GM19351 (cell line): ENCODE data around the gene TBC1D7.

Experiments used
- ATAC-seq: cut with Tn5 transposase; IDR thresholded peaks from one replicate; pipeline ENCODE4 v1.9.1; 2021; ENCODE audit warnings: mild to moderate bottlenecking, moderate library complexity; ENCODE audit not compliant: unreplicated experiment

The TBC1D7 gene

DNA sequence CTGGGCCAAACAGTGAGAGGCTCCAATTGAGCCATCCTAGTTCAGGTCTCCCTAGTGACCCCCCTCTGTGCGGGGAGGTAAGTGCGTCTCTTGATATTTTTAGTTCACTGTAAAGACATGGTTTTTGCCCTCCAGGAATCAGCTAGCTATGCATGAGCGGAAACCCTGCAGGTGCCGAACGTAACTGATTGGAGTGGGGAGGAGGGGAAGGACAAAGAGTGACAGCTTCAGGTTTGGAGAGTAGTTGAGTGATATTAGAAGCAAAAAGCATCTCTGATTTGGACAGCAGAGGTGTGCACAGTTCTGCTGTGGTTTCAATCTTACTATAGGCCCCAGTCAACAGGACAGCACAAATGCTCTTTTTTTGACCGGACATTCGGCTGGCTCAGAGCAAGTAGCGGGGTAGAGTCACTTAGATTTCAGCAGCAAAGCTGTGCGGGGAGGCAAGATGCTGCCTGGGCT lies 31.8 kb downstream of the TBC1D7 start:
- no peak for ATAC-seq

DNA sequence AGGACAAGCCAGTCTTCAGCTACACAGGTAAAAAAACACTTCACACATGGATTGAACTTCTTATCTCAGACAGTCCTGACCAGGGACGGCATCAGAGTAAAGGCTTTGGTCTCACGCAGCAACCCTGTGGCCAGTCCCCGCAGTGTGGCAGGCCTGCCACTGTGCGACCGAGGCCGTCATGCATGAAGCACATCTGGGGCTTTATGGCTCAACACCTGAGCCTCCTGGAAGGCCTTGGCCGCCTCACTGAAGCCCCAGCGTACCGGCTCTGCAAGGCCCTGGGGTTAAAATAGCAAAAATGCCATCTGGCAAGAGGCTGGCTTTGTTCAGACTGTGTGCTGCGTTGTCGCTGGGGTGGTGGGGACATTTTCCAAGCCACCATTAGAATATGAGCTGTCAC lies 32.8 kb downstream of the TBC1D7 start:
- no peak for ATAC-seq

DNA sequence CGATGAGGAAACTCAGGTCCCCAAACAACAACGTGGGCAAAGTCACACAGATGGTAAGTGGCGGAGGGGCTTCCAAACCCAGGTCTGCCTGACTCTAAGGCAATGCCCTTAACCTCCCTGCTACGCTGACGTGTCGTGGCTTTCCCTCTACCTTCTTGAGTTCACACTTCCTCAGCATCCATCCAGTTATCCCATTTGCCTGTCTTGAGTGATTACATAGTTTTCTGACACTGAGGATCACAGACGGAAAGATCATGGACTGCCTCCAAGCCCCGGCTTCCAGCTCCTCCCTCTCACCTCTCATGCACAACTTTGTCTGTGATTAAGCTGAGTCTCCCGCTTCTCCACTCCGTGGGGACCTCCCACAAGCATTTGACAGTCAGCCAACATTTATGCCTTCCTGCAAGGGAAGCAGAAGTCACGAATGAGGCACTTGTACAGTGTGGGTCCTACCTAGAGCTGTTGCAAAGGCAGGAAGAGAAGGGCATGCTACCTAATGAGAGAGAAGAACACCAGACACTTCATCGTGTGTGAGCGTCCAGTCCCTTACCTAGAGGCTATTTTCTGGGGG lies 33.8 kb downstream of the TBC1D7 start:
- no peak for ATAC-seq

DNA sequence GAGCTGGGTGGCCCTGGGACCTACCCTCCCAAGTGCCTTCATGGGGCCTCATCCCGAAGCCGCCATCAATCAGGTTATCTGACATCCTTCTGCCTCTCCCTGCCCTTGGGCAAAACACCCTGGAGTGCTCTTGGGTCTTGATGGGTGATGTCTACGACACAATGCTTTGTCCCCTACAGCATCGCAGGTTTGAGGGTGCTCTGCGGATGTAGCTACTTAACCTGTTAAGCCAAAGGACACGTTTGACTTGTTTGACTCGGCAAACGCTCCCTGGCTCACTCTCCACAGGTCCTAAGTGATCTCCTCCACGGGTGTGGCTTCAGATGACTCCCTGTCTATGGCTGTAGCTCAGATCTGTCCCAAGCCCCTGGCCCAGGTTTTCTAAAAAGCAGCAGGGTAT lies 35.6 kb downstream of the TBC1D7 start:
- no peak for ATAC-seq

DNA sequence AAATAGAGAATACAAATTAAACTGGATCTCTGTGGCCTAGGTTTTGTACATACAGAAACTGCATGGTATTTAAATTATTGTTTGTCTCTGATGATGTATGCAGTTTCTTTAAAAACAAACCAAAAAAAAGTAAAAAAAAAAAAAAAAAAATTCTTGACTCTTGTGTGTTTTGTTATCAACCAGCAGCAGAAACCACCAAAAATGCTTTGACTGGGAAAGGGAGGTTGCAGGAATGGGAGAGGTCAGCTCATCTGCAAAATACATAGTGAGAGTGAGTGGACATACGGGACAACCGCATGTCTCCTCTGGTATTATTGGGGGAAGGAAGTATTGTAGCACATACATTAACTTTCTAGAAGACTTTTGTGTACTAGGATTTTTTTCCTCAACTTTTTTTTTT lies 38.0 kb downstream of the TBC1D7 start:
- no peak for ATAC-seq

DNA sequence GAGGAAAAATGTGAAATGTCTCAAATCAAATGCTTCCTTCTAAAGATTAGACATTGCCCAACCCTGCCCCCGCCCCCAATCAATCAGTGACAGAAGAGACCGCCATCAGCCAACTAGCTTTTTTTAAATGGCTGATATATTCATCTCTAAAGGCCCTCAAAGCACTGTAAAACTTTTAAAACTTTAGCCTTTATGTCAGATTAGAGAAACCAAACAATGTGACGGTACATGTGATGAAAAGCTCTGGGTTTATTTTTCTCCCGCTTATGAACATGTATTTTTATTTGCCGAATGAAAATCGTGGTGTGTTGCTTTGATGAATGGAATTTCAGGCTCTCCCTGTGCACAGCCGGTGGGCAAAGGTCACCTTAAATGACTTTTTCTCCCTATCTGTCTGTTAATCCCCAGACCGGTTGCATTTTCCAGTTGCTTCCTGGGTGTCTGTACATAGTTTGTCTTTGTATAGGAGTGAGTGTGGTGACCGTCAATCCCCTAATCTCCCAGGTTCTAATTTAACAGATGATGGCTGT lies 38.5 kb downstream of the TBC1D7 start:
- ATAC-seq: no peak

DNA sequence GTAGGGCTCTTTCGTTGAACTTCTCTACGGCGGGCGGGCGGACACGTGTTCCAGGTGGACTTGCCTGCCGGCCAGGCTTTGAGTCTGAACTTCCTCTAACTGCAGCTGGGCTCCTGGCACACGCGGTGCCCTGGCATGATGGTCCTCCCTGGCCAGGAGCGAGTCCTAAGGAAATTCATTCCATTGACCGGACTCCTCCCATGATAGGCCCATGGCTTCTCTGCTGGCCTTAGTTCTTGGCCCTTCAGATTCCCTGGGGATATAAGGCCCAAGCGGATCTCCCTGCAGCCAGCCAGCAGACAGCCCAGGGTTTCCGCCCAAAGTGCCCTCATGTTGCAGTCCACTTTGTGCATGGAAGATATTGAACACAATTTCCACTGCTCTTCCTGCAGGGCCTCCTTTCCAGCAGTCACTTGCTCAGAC lies 39.4 kb downstream of the TBC1D7 start:
- no peak for ATAC-seq

DNA sequence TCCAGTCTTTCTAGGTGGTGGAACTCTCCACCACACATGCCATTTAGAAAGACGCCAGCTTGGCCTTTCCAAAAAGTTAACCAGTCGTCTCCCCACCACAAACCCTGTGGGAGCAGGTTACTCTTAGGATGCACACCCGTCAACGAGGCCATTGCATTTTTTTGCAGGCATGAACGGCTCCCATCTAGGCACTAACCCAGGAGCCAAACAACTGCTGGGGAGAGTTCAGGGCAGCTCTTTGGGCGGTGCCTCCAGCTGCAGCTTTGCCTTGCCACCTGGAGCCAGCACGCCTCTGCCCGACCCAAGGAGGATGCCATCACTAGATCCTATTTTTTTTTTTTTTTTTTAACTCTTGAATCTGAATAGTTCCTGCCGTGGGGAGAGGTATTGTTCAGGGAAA lies 39.9 kb downstream of the TBC1D7 start:
- no peak for ATAC-seq

DNA sequence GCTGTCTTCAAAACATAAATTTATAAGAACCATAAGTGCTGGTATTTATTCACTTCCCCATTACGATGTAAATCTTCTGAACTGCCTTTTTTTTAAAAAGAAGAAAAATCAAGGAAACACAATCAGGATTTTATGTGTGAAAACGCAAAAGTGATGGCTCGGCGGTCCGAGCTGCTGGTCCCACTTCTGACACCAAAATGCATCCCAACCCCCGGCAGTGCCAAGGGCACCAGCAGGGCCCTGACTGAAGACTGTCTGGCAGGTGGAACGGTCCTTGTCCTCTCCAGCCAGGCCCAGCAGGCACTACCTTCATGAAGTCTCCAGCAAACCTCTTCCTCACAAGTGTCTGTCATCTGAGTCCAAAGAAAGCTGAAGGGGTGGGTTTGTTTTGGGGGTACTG lies 41.2 kb downstream of the TBC1D7 start:
- no peak for ATAC-seq

DNA sequence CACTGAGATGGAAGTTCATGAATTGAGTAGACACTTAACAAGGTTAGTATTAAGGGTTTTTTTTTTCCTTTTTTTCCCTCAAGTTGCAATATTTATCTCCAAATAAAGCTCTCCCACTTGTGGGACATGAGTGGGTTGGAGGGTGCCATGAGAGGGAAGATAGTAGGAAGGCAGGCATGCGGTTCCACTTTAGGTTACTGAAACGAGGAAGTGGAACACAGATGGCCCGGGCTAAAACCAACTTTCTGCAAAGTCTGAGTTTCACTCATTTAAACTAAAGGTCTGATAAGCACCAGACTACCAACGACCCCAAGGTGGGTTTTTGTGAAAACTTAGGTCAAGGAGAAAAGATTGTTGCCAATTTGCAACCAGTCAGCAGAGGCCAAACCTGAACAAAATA lies 42.2 kb downstream of the TBC1D7 start:
- peak; percentile 57 for ATAC-seq

DNA sequence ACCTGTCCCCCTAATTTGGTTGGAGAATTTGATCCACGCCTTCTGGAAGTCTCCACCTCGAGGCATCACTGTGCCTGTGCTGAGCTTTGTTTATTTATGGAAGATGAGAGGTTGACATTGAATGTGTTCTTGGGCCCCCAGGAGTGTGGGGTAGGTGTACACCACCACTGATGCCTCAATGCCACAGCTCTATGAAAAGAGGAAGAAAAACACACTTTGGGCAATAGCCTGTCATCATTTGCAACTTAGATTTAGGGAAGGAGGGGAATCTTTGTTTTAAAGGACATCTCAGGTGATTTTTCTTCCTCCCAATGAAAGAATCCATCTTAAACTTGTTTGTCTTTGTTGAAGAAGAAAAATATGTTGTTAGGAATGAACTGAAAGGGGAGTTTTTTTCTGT lies 42.6 kb downstream of the TBC1D7 start:
- no peak for ATAC-seq

DNA sequence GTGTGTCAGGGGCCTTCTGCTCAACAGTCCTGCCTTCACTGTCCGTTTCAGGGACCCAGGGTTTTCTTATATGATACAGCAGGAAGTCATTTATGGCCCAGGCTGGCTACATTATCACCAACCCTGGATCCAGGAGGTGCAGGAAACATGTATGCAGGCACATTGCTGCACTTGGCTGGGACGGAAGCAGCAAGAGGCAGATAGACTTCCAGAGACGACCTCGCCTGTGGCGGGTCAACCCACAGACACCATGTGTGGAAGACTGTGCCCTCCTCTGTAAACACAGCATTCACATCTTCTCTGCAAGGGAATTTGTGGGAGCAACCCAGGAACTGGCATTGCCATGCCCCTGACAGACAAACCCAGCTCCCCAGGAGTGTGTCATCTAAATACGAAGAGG lies 43.7 kb downstream of the TBC1D7 start:
- no peak for ATAC-seq

DNA sequence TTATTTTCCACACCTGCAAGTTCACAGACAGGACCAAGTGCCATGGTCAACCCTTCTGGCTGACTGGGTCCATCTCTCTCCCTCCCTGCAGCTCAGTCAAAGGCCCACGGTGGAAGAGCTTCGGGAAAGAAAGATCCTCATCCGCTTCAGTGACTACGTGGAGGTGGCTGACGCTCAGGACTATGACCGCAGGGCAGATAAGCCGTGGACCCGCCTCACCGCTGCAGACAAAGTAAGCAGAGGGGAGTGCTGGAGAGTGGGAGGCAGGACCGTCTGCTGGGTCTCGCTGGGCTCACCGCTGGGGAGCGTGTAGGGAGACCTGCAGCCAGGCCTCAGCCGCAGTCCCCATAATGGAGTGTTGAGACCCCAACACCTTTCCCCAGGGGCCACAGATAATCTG lies 45.0 kb downstream of the TBC1D7 start:
- ATAC-seq: no peak

DNA sequence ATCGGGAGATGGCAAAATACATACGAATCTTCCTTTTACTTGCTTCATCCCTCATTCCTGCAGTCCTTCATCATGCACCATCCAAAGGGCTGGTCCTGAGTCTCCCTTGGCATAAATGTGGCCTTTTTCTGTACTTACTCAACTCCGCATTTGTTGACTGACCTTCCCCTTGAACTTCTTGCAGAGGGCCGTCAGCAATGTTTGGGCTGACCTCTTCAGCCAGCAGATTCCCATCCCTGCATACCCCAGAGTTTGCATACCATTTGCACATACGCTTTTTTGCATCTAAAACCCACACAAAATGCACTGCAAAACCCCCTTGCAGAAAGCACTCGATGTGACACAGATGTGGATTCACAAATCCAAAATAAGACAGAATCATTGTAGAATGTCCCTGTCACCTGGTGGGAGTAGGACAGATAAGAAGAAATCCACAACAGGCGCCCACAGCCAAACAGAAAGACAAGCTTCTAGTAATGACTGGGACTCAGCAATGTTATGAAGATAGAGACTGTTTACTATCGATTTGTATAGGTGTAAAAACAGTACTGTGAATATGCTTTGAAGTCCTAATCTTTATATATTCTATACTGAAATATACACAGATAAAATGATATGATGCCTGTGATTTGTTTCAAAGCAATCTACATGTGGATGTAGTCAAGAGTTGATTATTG lies 45.8 kb downstream of the TBC1D7 start:
- ATAC-seq: no peak

DNA sequence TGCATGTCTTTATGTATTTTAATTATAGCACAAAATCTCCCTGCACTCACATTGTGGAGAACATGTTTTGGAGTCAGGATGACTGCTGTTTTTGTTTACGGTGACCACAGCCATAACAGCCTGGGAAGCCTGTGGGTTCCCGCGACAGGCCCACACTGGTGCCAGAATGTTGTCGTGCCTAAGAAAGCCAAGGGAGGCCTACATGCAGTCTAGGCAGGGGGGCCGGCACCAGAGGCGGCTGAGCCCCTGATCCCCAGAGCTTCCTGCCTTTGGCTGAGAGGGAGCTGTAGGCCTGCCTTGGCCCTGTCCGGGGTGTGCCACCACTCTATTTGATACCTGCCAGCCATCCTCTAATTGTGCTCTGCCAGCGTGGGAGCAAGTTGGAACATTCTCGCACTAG lies 46.7 kb downstream of the TBC1D7 start:
- no peak for ATAC-seq

DNA sequence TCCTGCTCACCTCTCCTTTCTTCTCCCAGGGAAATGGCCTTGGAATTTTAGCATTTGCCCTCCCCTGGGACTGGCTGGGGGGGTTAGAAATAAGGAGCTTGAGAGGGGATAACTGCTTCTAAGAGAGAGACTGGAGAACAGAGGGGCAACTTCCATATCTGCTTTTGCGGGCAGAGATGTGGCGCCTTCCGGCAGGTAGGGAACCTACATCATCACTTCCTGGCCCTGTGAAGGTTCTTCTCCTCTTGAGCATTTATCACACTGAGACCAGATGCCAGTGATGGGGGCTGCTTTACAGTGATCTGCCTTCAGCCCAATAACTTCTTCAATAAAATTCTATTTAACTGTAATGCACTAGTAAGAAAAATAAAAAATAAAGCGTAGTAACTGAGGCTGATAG lies 48.1 kb downstream of the TBC1D7 start:
- ATAC-seq: no peak

DNA sequence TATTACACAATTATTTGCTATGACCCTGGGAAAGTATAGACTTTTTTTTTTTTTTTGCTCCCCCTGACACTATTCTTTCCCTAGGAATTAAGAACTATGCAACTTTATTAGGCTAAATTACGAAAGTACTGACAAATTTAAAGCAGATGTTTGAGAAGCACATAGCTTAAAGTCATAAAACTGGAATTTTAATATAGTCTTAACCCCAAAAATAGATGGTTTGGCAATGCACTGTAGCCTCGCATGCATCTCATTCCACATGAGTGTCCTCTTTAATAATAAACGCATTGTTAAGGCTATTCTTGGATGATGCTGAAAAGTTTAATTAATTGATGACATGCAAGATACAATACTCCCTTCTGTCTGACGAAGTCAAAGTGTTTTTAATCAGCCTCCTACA lies 49.3 kb downstream of the TBC1D7 start:
- ATAC-seq: no peak

DNA sequence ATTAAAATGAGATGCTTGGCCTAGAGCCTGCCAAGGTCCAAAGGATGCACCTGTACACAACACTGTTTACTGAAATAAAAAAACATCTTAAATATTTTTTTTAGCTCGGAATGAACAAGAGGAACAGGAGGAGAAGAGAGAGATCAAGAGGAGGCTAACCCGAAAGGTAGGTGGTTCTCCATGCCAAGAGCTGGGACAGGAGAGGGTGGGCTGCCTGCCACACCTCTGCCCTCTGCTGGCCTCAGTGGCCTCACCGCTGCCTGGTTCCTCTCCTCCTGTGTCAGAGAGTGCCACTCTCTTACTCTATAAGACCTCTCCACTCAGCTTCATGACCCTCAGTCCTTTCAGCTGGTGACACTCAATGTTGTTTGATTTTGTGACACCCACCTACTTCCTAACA lies 50.2 kb downstream of the TBC1D7 start:
- ATAC-seq: no peak

DNA sequence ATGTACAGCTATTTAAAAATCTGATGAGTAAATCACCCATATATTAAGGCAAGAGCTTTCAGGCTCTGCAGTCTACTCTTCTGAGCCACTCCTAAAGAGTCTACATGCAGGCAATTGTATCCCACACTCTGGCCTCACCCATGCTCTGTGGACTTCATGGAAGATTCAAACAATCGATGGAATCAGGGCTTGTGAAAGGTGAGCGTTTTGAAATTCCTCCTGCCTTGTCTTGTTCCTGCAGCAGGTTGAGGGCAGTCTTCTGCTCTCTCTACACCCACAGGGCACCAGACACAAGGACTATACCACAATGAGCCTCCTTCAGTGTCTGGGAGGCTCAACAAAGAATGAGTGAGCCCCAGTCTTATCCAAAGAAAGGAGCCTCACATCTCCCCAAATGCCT lies 51.1 kb downstream of the TBC1D7 start:
- no peak for ATAC-seq

DNA sequence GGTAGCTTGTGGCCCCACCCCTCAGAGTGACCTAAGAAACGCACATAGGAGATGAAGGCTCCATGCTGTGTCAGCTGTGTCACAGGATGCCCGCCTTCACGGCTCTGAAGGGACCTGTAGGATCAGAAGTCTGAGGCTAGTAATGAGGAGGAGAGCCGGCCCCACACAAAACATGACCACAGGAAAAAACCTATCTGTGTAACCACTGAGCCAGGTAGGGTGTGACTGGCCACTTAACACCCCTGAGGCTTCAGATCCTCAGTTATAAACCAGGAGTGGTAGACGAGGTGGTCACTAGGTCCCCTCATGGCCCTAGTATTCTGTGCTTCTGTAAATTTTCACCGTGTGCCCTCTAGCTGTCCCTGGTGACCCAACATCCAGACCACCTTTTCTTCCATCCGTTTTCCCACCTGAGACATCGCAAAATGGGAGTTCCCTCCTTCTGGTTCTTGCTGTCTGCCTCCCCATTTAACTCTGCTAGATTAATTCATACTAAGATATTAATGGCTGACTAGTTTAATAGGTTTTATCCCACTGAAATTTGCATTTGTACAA lies 52.8 kb downstream of the TBC1D7 start:
- ATAC-seq: no peak

DNA sequence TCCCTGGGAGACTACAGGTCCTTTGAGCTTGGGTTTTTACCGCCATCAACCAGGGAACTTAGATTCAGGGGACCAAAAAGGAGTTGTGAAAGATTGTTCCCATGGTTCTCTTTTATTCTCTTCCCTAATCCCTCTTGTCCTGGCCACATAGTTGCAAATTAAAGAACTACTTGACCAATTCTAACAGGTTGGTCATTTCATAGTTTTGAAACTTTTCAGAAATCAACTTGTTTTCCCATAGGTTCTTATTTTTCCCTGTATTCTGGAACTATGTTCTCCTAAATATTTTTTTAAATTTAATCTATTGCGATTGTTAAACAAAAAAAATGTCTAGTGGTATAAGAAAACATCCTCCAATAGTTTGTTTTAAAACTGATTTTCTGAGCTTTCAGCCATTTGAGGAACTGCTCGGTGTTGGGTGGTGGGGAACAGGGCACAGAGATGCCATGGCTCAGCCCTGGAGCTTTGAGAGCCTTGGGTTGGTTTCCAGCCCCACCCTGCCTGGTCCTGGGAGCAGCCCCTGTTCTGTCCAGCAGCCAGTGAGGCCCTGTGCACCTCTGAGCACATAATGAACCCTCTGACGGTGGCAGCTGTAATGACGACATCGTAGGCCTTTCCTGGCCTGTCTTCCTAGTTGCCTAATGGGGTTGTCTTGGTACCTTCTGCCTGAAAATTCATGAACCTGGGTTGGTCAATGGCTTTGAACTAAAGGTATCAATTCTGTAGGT lies 53.5 kb downstream of the TBC1D7 start:
- no peak for ATAC-seq
